Endothelial cell of umbilical vein (primary cell): ENCODE results near the gene C6orf163. TPM values are rescaled to one million over a fixed set of nuclear protein-coding genes. Genes with fewer than 3 reads are reported as not detected.

Experiments
- BruUV-seq: library from RNA; stranded (reverse); fragments of 400-500 nt; replicated peaks from 2 replicates; lab custom pipeline; 2021; lab: Mats Ljungman, UMichigan
- CTCF ChIA-PET: fragments of 300-600, 350-600 bp; sonication (Branson Sonifier 250); formaldehyde crosslinking; loops from one replicate; lab custom pipeline; 2021; ENCODE audit warnings: antibody characterized with exemption, inconsistent platforms; lab: Charles Lee
- POLR2A ChIA-PET: fragments of 300-600, 350-600 bp; sonication (Branson Sonifier 250); formaldehyde crosslinking; loops from one replicate; lab custom pipeline; 2021; ENCODE audit warnings: antibody characterized with exemption, inconsistent platforms; lab: Charles Lee
- DNase-seq: peaks from one replicate; pipeline ENCODE4 v3.0.0-alpha.2; 2011; ENCODE audit warnings: low read depth, low spot score
- FAIRE-seq: peaks from 2 replicates; lab custom pipeline; 2011; peaks lifted over from hg19 to GRCh38; lab: Jason Lieb, UNC
- H2AFZ ChIP-seq: 2 replicates; pipeline ENCODE4 v1.6.0; 2012; ENCODE audit warnings: low read depth, low read length, control low read depth, inconsistent platforms
- H3K27ac ChIP-seq: 2 replicates; pipeline ENCODE4 v1.5.1; 2011; ENCODE audit warnings: low read depth, mild to moderate bottlenecking, control low read depth, low read length, moderate library complexity; ENCODE audit not compliant: insufficient read depth
- H3K27me3 ChIP-seq, 2 experiments: 2 replicates each; pipeline versions ENCODE4 v1.6.0 to v1.6.1; 2011; ENCODE audit warnings: low read length in 2 of 2, mixed read lengths in 1 of 2; ENCODE audit not compliant: control insufficient read depth in 2 of 2, insufficient read depth in 2 of 2
- H3K36me3 ChIP-seq, 2 experiments: 2 replicates in 1 of 2; 3 replicates in 1 of 2; pipeline ENCODE4 v1.5.1; 2011; ENCODE audit warnings: low read length in 2 of 2, mild to moderate bottlenecking in 1 of 2, moderate library complexity in 1 of 2; ENCODE audit not compliant: control insufficient read depth in 2 of 2, insufficient read depth in 2 of 2; ENCODE audit errors: extremely low read depth in 1 of 2
- H3K4me1 ChIP-seq: 3 replicates; pipeline ENCODE4 v1.5.1; 2011; ENCODE audit warnings: mild to moderate bottlenecking, low read length; ENCODE audit not compliant: control insufficient read depth, insufficient read depth; ENCODE audit errors: extremely low read depth
- H3K4me2 ChIP-seq: 2 replicates; pipeline ENCODE4 v1.6.1; 2011; ENCODE audit warnings: low read length, control low read depth, mixed read lengths; ENCODE audit not compliant: insufficient read depth
- H3K4me3 ChIP-seq, 3 experiments: fragments of 200-600 bp in 1 of 3; sonication (generic), shearing (Covaris generic) in 1 of 3; replicated peaks in 1 of 3; 2 replicates each; pipeline ENCODE4 v1.5.1; 2011 to 2016; ENCODE audit warnings: control low read depth in 3 of 3, low read length in 3 of 3, mild to moderate bottlenecking in 2 of 3, inconsistent platforms in 1 of 3, low read depth in 1 of 3, moderate library complexity in 1 of 3; ENCODE audit not compliant: insufficient read depth in 1 of 3
- H3K79me2 ChIP-seq: 2 replicates; pipeline ENCODE4 v1.6.0; 2012; ENCODE audit warnings: low read length, inconsistent platforms; ENCODE audit not compliant: control insufficient read depth, insufficient read depth
- H3K9ac ChIP-seq: replicated peaks from 2 replicates; pipeline ENCODE3; 2011; ENCODE audit warnings: low read length, control low read depth; ENCODE audit not compliant: insufficient read depth; ENCODE audit errors: extremely low read depth
- H3K9me1 ChIP-seq: replicated peaks from 3 replicates; pipeline ENCODE4 v1.6.0; 2011; ENCODE audit warnings: mild to moderate bottlenecking, low read length; ENCODE audit not compliant: control insufficient read depth, insufficient read depth; ENCODE audit errors: extremely low read depth
- H3K9me3 ChIP-seq: replicated peaks from 2 replicates; pipeline ENCODE4 v1.5.1; 2012; ENCODE audit warnings: low read length, inconsistent platforms; ENCODE audit not compliant: control insufficient read depth, insufficient read depth
- H4K20me1 ChIP-seq: replicated peaks from 2 replicates; pipeline ENCODE3; 2011; ENCODE audit warnings: mild to moderate bottlenecking, low read length; ENCODE audit not compliant: control insufficient read depth, insufficient read depth; ENCODE audit errors: extremely low read depth
- CTCF ChIP-seq, 2 donors: IDR thresholded peaks; 1 replicate in 1 of 2; 2 replicates in 1 of 2; pipeline ENCODE4 v1.5.1; 2011; ENCODE audit warnings: low read length in 2 of 2, mild to moderate bottlenecking in 2 of 2, moderate library complexity in 2 of 2, control low read depth in 1 of 2, inconsistent platforms in 1 of 2, low read depth in 1 of 2; ENCODE audit not compliant: insufficient read depth in 1 of 2; ENCODE audit errors: extremely low read depth in 1 of 2
- EZH2 ChIP-seq: IDR thresholded peaks from 2 replicates; pipeline ENCODE4 v1.6.1; 2012; ENCODE audit warnings: borderline replicate concordance, low read depth, mild to moderate bottlenecking, moderate library complexity, low read length, inconsistent platforms; ENCODE audit not compliant: severe bottlenecking
- FOS ChIP-seq: IDR thresholded peaks from 2 replicates; pipeline ENCODE4 v1.6.1; 2011; ENCODE audit warnings: mild to moderate bottlenecking, low read length, moderate library complexity, borderline replicate concordance; ENCODE audit not compliant: insufficient read depth
- GATA2 ChIP-seq: IDR thresholded peaks from 2 replicates; pipeline ENCODE4 v1.7.0; 2011; ENCODE audit warnings: low read depth, mild to moderate bottlenecking, moderate library complexity, mixed read lengths, low read length; ENCODE audit not compliant: insufficient read length, insufficient read depth
- JUN ChIP-seq: IDR thresholded peaks from 2 replicates; pipeline ENCODE4 v1.6.1; 2011; ENCODE audit warnings: borderline replicate concordance, low read depth; ENCODE audit not compliant: insufficient read length, insufficient read depth
- MAX ChIP-seq: IDR thresholded peaks from 2 replicates; pipeline ENCODE4 v1.6.1; 2011; ENCODE audit not compliant: insufficient read depth, insufficient read length
- MYC ChIP-seq: IDR thresholded peaks from one replicate; pipeline ENCODE4 v1.6.1; 2011; ENCODE audit warnings: mild to moderate bottlenecking, low read depth, low read length
- POLR2A ChIP-seq: IDR thresholded peaks from 2 replicates; pipeline ENCODE4 v1.6.1; 2012; ENCODE audit warnings: low read depth, mild to moderate bottlenecking, control low read depth, low read length
- POLR2AphosphoS5 ChIP-seq: IDR thresholded peaks from 2 replicates; pipeline ENCODE4 v1.6.1; 2012; ENCODE audit warnings: low read depth, mild to moderate bottlenecking, control low read depth, low read length, moderate library complexity; ENCODE audit not compliant: insufficient read depth
- dilution Hi-C: fragments of 300-500 bp; cut with MboI; formaldehyde crosslinking; loops from one replicate; pipeline ENCODE4 v1.15.0; 2019; ENCODE audit warnings: low sequenced_read_pairs; ENCODE audit not compliant: extremely low pct_ligation_motif_present
- intact Hi-C: fragments of 100-400 bp; cut with micrococcal nuclease; formaldehyde crosslinking; loops from one replicate; pipeline ENCODE4 v1.10.0; 2022
- polyA plus RNA-seq, 4 experiments: library from polyadenylated mRNA; depleted of rRNA in 3 of 4; stranded (reverse) in 3 of 4; unstranded in 1 of 4; fragments of >200 nt; gene quantifications; 2 replicates each; pipeline versions ENCODE4 v1.2.1 to v1.2.3, GENCODE V29; 2011 to 2012; ENCODE audit warnings: missing spikeins in 1 of 4
- total RNA-seq: library from RNA; stranded (reverse); gene quantifications from 2 replicates; pipeline ENCODE4 v1.2.3, GENCODE V29; 2021

C6orf163 gene
- total and polyA plus RNA-seq, 2 donors (not counting 3 experiments of a cell fraction or from before 2014, with no cell fraction given), result 0.29 to 2.5 TPM

- DNase-seq, result no peak
- H3K4me2 ChIP-seq, result no peak overlapping the region
- no TSS peak for BruUV-seq
- FAIRE-seq, result no peak
- no peaks in the 10 kb centered on the region for H3K9me1 ChIP-seq
- H3K27me3 ChIP-seq, result no peaks in the 10 kb centered on the region
- ChIA-PET POLR2A (no interaction called here), CTCF (interaction anchor here (0.6 kb wide), 1 partner anchor 65 kb away, joined by 3 read pairs; no protein-coding TSS in a partner anchor)
- no peak for TF ChIP-seq MYC
- no peak for TF ChIP-seq GATA2
- TF ChIP-seq MAX, result no peak
- no peak for TF ChIP-seq EZH2
- TF ChIP-seq CTCF (IDR thresholded peaks at IDR 0.05; ENCODE audit: extremely low read depth in 1 of 2, insufficient read depth in 1 of 2, low read depth in 1 of 2, low read length in 2 of 2), result no peak
- no peaks in the 10 kb centered on the region for H4K20me1 ChIP-seq
- H3K4me3 ChIP-seq, result no peak overlapping the region
- H3K9ac ChIP-seq, result no peak overlapping the region
- H3K79me2 ChIP-seq, result no peaks in the 10 kb centered on the region
- H2AFZ ChIP-seq, result no peak overlapping the region
- intact Hi-C loops (no loop called here), dilution Hi-C loops (no loop called here)
- H3K36me3 ChIP-seq, result no peaks in the 10 kb centered on the region
- no peak overlapping the region for H3K27ac ChIP-seq
- no peaks in the 10 kb centered on the region for H3K4me1 ChIP-seq
- no peaks in the 10 kb centered on the region for H3K9me3 ChIP-seq
Measured at GRCh38 chr6:87384038-87384437, 39.4 kb downstream of the C6orf163 start.

DNA sequence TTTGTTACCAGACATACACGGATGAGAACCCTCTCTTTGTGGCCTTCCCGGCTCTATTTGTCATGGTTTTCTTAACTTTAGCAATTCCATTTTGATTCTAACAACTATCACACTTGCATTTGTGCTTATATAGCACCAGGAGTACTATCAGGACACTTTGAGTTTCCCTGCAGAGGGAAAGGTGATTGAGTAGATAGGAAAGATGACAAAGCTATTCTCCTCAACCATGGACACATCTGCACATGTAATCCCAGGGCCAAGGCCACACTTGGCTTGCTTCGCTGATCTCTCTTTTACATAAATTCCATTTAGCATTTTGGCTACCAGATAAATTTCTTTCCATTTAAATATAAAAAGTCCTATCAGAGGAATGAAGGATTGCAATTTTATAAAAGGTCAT, 39.8 kb downstream of the C6orf163 start:
- Histone ChIP-seq H2AFZ (no peak overlapping the region), H3K9me3 (no peaks in the 10 kb centered on the region), H3K4me2 (no peak overlapping the region), H3K9me1 (no peaks in the 10 kb centered on the region), H3K4me1 (no peaks in the 10 kb centered on the region), H3K79me2 (no peaks in the 10 kb centered on the region), H4K20me1 (no peaks in the 10 kb centered on the region), H3K27ac (no peak overlapping the region), H3K36me3 (no peaks in the 10 kb centered on the region), H3K4me3 (no peak overlapping the region), H3K9ac (no peak overlapping the region), H3K27me3 (no peaks in the 10 kb centered on the region)
- no peak for DNase-seq
- no TSS peak for BruUV-seq
- FAIRE-seq, result no peak
- CTCF ChIA-PET, result interaction anchor here (0.7 to 1.0 kb wide), 2 partner anchors 9 to 104 kb away, joined by 3 to 7 read pairs; no protein-coding TSS in a partner anchor
- TF ChIP-seq MAX (no peak), GATA2 (no peak), EZH2 (no peak), CTCF (IDR thresholded peaks at IDR 0.05; ENCODE audit: extremely low read depth in 1 of 2, insufficient read depth in 1 of 2, low read depth in 1 of 2, low read length in 2 of 2) (no peak), FOS (no peak), MYC (no peak), POLR2AphosphoS5 (no peak), POLR2A (no peak), JUN (no peak)
- POLR2A ChIA-PET, result no interaction called here
- dilution Hi-C loops, result no loop called here
- intact Hi-C loops, result no loop called here
